GM12892 (cell line): Measurements from ENCODE around the gene TPRX2.

Source experiments
- POLR2A ChIP-seq: IDR thresholded peaks from 2 replicates; pipeline ENCODE4 v1.6.1; 2011; ENCODE audit warnings: low read depth, low read length, control low read depth
- POLR2AphosphoS5 ChIP-seq: IDR thresholded peaks from 2 replicates; pipeline ENCODE4 v1.6.1; 2011; ENCODE audit warnings: low read depth, low read length, control low read depth

- TF ChIP-seq POLR2A (no peak), POLR2AphosphoS5 (no peak)
Measured at GRCh38 chr19:47820410-47820809, 38.6 kb upstream of the TPRX2 start.
